AG04449 (cell line): Measurements from ENCODE around the gene PLLP.

Experiments
- CTCF ChIA-PET: fragments of 350-600 bp; formaldehyde crosslinking; extraction: SDS; loops from one replicate; lab custom pipeline; 2021; ENCODE audit warnings: antibody characterized with exemption; lab: Yijun Ruan, JAX
- POLR2A ChIA-PET: fragments of 400-600, 350-600 bp; formaldehyde crosslinking; extraction: SDS; loops from one replicate; lab custom pipeline; 2020; ENCODE audit warnings: antibody characterized with exemption, inconsistent platforms; lab: Yijun Ruan, JAX
- DNase-seq: peaks from one replicate; pipeline ENCODE4 v3.0.0-alpha.2; 2010; ENCODE audit warnings: low read depth, low spot score
- H3K4me3 ChIP-seq: 2 replicates; pipeline ENCODE4 v1.5.1; 2011; ENCODE audit warnings: low read depth, mild to moderate bottlenecking, control low read depth, low read length
- TF ChIP-seq, protein P1 (sequence below): IDR thresholded peaks from one replicate; pipeline ENCODE4 v1.5.1; 2011; ENCODE audit warnings: mild to moderate bottlenecking, moderate library complexity, low read length, control low read depth, inconsistent platforms; ENCODE audit not compliant: insufficient read depth; ENCODE audit errors: missing control alignments

Gene PLLP

GRCh38 chr16:57260294-57260929 is 24.1 kb downstream of the PLLP start:
- ChIA-PET POLR2A (no interaction called here), CTCF (interaction anchor here (0.5 kb wide), 1 partner anchor 32 kb away, joined by 3 read pairs; no protein-coding TSS in a partner anchor)
- DNase-seq = no peak
- TF ChIP-seq, protein P1, sequence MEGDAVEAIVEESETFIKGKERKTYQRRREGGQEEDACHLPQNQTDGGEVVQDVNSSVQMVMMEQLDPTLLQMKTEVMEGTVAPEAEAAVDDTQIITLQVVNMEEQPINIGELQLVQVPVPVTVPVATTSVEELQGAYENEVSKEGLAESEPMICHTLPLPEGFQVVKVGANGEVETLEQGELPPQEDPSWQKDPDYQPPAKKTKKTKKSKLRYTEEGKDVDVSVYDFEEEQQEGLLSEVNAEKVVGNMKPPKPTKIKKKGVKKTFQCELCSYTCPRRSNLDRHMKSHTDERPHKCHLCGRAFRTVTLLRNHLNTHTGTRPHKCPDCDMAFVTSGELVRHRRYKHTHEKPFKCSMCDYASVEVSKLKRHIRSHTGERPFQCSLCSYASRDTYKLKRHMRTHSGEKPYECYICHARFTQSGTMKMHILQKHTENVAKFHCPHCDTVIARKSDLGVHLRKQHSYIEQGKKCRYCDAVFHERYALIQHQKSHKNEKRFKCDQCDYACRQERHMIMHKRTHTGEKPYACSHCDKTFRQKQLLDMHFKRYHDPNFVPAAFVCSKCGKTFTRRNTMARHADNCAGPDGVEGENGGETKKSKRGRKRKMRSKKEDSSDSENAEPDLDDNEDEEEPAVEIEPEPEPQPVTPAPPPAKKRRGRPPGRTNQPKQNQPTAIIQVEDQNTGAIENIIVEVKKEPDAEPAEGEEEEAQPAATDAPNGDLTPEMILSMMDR = no peak
- no peak overlapping the region for H3K4me3 ChIP-seq

- ChIA-PET POLR2A (no interaction called here), CTCF (interaction anchor here (0.8 kb wide), 1 partner anchor 158 kb away, joined by 3 read pairs; no protein-coding TSS in a partner anchor)
- TF ChIP-seq, protein P1 = no peak
- no peak for DNase-seq
- H3K4me3 ChIP-seq = no peak overlapping the region
Measured at GRCh38 chr16:57258910-57259475, 25.5 kb downstream of the PLLP start.

GRCh38 chr16:57258226-57258909 is 26.1 kb downstream of the PLLP start:
- POLR2A ChIA-PET = no interaction called here
- no peak for DNase-seq
- no peak overlapping the region for H3K4me3 ChIP-seq
- TF ChIP-seq, protein P1 = no peak
- CTCF ChIA-PET = interaction anchor here (0.8 kb wide), 1 partner anchor 159 kb away, joined by 3 read pairs; no protein-coding TSS in a partner anchor

- H3K4me3 ChIP-seq = no peak overlapping the region
- no peak for DNase-seq
- TF ChIP-seq, protein P1 = no peak
- POLR2A ChIA-PET = no interaction called here
- CTCF ChIA-PET = no interaction called here
Measured at GRCh38 chr16:57257455-57258070, 26.9 kb downstream of the PLLP start.

GRCh38 chr16:57256601-57257395 is 27.7 kb downstream of the PLLP start:
- no peak for DNase-seq
- ChIA-PET CTCF (no interaction called here), POLR2A (no interaction called here)
- TF ChIP-seq, protein P1 = no peak
- no peak overlapping the region for H3K4me3 ChIP-seq
